SK-N-SH (cell line): ENCODE measurements around the gene RASGRF2. TPM values are rescaled to one million over a fixed set of nuclear protein-coding genes. Genes with fewer than 3 reads are reported as not detected.

ENCODE experiments used
- CTCF ChIA-PET: fragments of 300-600, 350-600 bp; formaldehyde crosslinking; extraction: SDS; loops from one replicate; lab custom pipeline; 2021; lab: Yijun Ruan, JAX
- POLR2A ChIA-PET: fragments of 350-600 bp; sonication (Branson Sonifier 250); formaldehyde crosslinking; extraction: SDS; loops from one replicate; lab custom pipeline; 2020; ENCODE audit warnings: antibody characterized with exemption, inconsistent platforms; lab: Yijun Ruan, JAX
- DNase-seq: peaks from one replicate; pipeline ENCODE4 v3.0.0; 2012
- H2AFZ ChIP-seq: fragments of 200-600 bp; sonication (generic); 2 replicates; pipeline ENCODE4 v1.8.1; 2016; ENCODE audit warnings: antibody characterized with exemption, mild to moderate bottlenecking, low read depth
- H3F3A ChIP-seq: fragments of 200-600 bp; sonication (generic); replicated peaks from 2 replicates; pipeline ENCODE3; 2016; ENCODE audit warnings: antibody characterized with exemption, mild to moderate bottlenecking; ENCODE audit not compliant: insufficient read depth
- H3K27ac ChIP-seq, 2 experiments: fragments of 200-500 bp in 1 of 2; fragments of 200-600 bp in 1 of 2; sonication (Bioruptor generic) in 1 of 2; sonication (generic), shearing (Covaris generic) in 1 of 2; 2 replicates each; pipeline versions ENCODE4 v1.5.1 to v1.6.1; 2014 to 2016; ENCODE audit warnings: low read depth in 2 of 2, inconsistent platforms in 1 of 2, low read length in 1 of 2, mild to moderate bottlenecking in 1 of 2, mixed read lengths in 1 of 2
- H3K27me3 ChIP-seq: fragments of 200-600 bp; sonication (generic), shearing (Covaris generic); 2 replicates; pipeline ENCODE4 v1.6.1; 2016; ENCODE audit warnings: mixed run types; ENCODE audit not compliant: insufficient read depth
- H3K36me3 ChIP-seq, 2 experiments: fragments of 200-500 bp in 1 of 2; fragments of 200-600 bp in 1 of 2; sonication (Bioruptor generic) in 1 of 2; sonication (generic) in 1 of 2; replicated peaks in 1 of 2; 2 replicates each; pipeline versions ENCODE3 to v1.5.1; 2014 to 2016; ENCODE audit warnings: low read length in 1 of 2, mild to moderate bottlenecking in 1 of 2; ENCODE audit not compliant: insufficient read depth in 2 of 2, control insufficient read depth in 1 of 2
- H3K4me1 ChIP-seq, 2 experiments: fragments of 200-500 bp in 1 of 2; fragments of 200-600 bp in 1 of 2; sonication (Bioruptor generic) in 1 of 2; sonication (generic), shearing (Covaris generic) in 1 of 2; 2 replicates each; pipeline versions ENCODE4 v1.5.1 to v1.6.1; 2014 to 2016; ENCODE audit warnings: low read depth in 1 of 2, low read length in 1 of 2, mixed run types in 1 of 2; ENCODE audit not compliant: insufficient read depth in 2 of 2, control insufficient read depth in 1 of 2
- H3K4me2 ChIP-seq: fragments of 200-600 bp; sonication (generic), shearing (Covaris generic); 2 replicates; pipeline ENCODE4 v1.6.1; 2017; ENCODE audit warnings: mixed run types
- H3K4me3 ChIP-seq, 2 experiments: fragments of 200-500 bp in 1 of 2; fragments of 200-600 bp in 1 of 2; sonication (Bioruptor generic) in 1 of 2; sonication (generic), shearing (Covaris generic) in 1 of 2; 2 replicates each; pipeline versions ENCODE4 v1.5.1 to v1.8.1; 2014 to 2016; ENCODE audit warnings: low read depth in 2 of 2, inconsistent platforms in 1 of 2, low read length in 1 of 2, mild to moderate bottlenecking in 1 of 2, mixed read lengths in 1 of 2, moderate library complexity in 1 of 2
- H3K79me2 ChIP-seq: fragments of 200-600 bp; sonication (generic); 2 replicates; pipeline ENCODE4 v1.8.1; 2017; ENCODE audit warnings: mild to moderate bottlenecking; ENCODE audit not compliant: insufficient read depth
- H3K9ac ChIP-seq: fragments of 200-600 bp; sonication (generic); 2 replicates; pipeline ENCODE4 v1.6.1; 2017; ENCODE audit warnings: mixed run types
- H3K9me2 ChIP-seq: fragments of 200-600 bp; sonication (generic); 2 replicates; pipeline ENCODE4 v1.6.1; 2017; ENCODE audit warnings: mixed run types
- H3K9me3 ChIP-seq: fragments of 200-600 bp; sonication (generic); 2 replicates; pipeline ENCODE4 v1.6.1; 2017; ENCODE audit warnings: mixed run types, mild to moderate bottlenecking, moderate library complexity
- H4K20me1 ChIP-seq: fragments of 200-600 bp; sonication (generic); 2 replicates; pipeline ENCODE4 v1.6.1; 2017; ENCODE audit warnings: mild to moderate bottlenecking, mixed run types; ENCODE audit not compliant: insufficient read depth
- EP300 ChIP-seq, 2 experiments: IDR thresholded peaks; 2 replicates each; pipeline versions ENCODE4 v1.4.0 to v1.6.1; 2012; ENCODE audit warnings: borderline replicate concordance in 1 of 2, low read depth in 1 of 2, low read length in 1 of 2
- FOSL2 ChIP-seq: IDR thresholded peaks from 2 replicates; pipeline ENCODE4 v1.4.0; 2012; ENCODE audit warnings: low read depth, mild to moderate bottlenecking, moderate library complexity, borderline replicate concordance
- FOXM1 ChIP-seq: IDR thresholded peaks from 2 replicates; pipeline ENCODE4 v1.4.0; 2012; ENCODE audit warnings: low read depth, mild to moderate bottlenecking
- GABPA ChIP-seq: IDR thresholded peaks from 2 replicates; pipeline ENCODE4 v1.4.0; 2012; ENCODE audit warnings: low read depth, mild to moderate bottlenecking
- GATA2 ChIP-seq: sonication (generic); formaldehyde crosslinking; IDR thresholded peaks from 2 replicates; pipeline ENCODE4 v1.5.0; 2020; ENCODE audit warnings: mild to moderate bottlenecking, missing genetic modification reagents
- MEF2A ChIP-seq: IDR thresholded peaks from 2 replicates; pipeline ENCODE4 v1.4.0; 2012; ENCODE audit warnings: low read depth, borderline replicate concordance
- MXI1 ChIP-seq: IDR thresholded peaks from 2 replicates; pipeline ENCODE4 v1.6.1; 2012; ENCODE audit warnings: mild to moderate bottlenecking, low read depth, low read length, improper control_type of control experiment
- NRF1 ChIP-seq: IDR thresholded peaks from 2 replicates; pipeline ENCODE4 v1.6.1; 2012; ENCODE audit warnings: low read depth, mild to moderate bottlenecking, low read length
- POLR2AphosphoS5 ChIP-seq: IDR thresholded peaks from 2 replicates; pipeline ENCODE4 v1.6.1; 2012; ENCODE audit warnings: low read depth, low read length
- RFX5 ChIP-seq: IDR thresholded peaks from 2 replicates; pipeline ENCODE4 v1.6.1; 2012; ENCODE audit warnings: mild to moderate bottlenecking, improper control_type of control experiment, low read length
- RXRA ChIP-seq: IDR thresholded peaks from 2 replicates; pipeline ENCODE4 v1.4.0; 2012; ENCODE audit warnings: low read depth, mild to moderate bottlenecking, borderline replicate concordance
- TAF1 ChIP-seq: IDR thresholded peaks from 2 replicates; pipeline ENCODE4 v1.6.1; 2012; ENCODE audit warnings: low read depth, mild to moderate bottlenecking, low read length, moderate library complexity, borderline replicate concordance
- YY1 ChIP-seq: IDR thresholded peaks from 2 replicates; pipeline ENCODE4 v1.4.0; 2012; ENCODE audit warnings: low read depth, mild to moderate bottlenecking
- WGBS: methylation state at CpG from one replicate; pipeline ENCODE4 v1.1.6; 2017; ENCODE audit warnings: low lambda C conversion rate; 5-methylcytosine and 5-hydroxymethylcytosine counted together
- polyA plus RNA-seq, 3 experiments: library from polyadenylated mRNA; depleted of rRNA; stranded (reverse); fragments of >200 nt; gene quantifications; 2 replicates each; pipeline ENCODE4 v1.2.3, GENCODE V29; 2012
- TF ChIP-seq, protein P1 (sequence below): IDR thresholded peaks from 2 replicates; pipeline ENCODE4; 2012
- TF ChIP-seq, protein P2 (sequence below): IDR thresholded peaks from 2 replicates; pipeline ENCODE4 v1.6.1; 2012; ENCODE audit warnings: mild to moderate bottlenecking, low read depth, low read length, moderate library complexity
- TF ChIP-seq, protein P3 (sequence below): IDR thresholded peaks from 2 replicates; pipeline ENCODE4 v1.4.0; 2012; ENCODE audit warnings: low read depth, borderline replicate concordance
- TF ChIP-seq, protein P4 (sequence below): fragments of 200-600 bp; sonication (generic); IDR thresholded peaks from 2 replicates; pipeline ENCODE4 v1.6.1; 2017; ENCODE audit warnings: antibody characterized with exemption, mild to moderate bottlenecking, moderate library complexity
- TF ChIP-seq, protein P5 (sequence below): IDR thresholded peaks from 2 replicates; pipeline ENCODE4 v1.4.0; 2012; ENCODE audit warnings: low read depth

Gene RASGRF2
- polyA plus RNA-seq, 1 of the 3 experiments (the other 2 are of a cell fraction), result under 0.01 TPM

DNA sequence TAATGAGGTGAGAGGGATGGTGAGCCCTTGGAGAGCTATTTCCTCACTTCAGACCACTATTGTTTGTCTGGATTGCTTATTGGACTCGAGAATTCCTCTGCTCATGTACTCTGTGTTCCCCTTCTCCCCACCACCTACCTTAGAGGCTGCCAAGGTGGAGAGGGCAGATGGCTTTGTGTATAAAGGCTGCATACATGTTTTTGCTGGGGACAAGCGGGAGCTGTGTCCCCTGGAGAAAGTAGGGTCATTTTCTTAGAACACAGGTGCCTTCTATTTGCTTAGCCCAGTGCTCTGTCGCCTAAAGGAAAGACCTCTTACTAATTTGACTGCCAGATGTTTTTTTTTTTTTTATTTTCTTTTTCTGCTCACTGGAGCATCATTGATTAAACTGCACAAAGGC lies 29.7 kb downstream of the RASGRF2 start:
- Histone ChIP-seq H3K27me3 (no peaks in the 10 kb centered on the region), H3K9me3 (no peaks in the 10 kb centered on the region), H3K27ac (no peak overlapping the region), H3K79me2 (no peaks in the 10 kb centered on the region), H3K4me2 (no peak overlapping the region), H3K9me2 (no peaks in the 10 kb centered on the region), H3K9ac (no peak overlapping the region), H3F3A (no peaks in the 10 kb centered on the region), H3K4me3 (no peak overlapping the region), H2AFZ (no peak overlapping the region), H3K4me1 (no peaks in the 10 kb centered on the region; a peak in 1 of 4 replicates), H3K36me3 (no peaks in the 10 kb centered on the region), H4K20me1 (no peaks in the 10 kb centered on the region)
- ChIA-PET POLR2A (no interaction called here), CTCF (no interaction called here)
- TF ChIP-seq POLR2AphosphoS5, result no peak
- no peak for TF ChIP-seq EP300 (IDR thresholded peaks at IDR 0.05; ENCODE audit: borderline replicate concordance in 1 of 2, low read depth in 1 of 2, low read length in 1 of 2)
- no peak for TF ChIP-seq FOXM1
- TF ChIP-seq GATA2, result no peak
- TF ChIP-seq, protein P1, sequence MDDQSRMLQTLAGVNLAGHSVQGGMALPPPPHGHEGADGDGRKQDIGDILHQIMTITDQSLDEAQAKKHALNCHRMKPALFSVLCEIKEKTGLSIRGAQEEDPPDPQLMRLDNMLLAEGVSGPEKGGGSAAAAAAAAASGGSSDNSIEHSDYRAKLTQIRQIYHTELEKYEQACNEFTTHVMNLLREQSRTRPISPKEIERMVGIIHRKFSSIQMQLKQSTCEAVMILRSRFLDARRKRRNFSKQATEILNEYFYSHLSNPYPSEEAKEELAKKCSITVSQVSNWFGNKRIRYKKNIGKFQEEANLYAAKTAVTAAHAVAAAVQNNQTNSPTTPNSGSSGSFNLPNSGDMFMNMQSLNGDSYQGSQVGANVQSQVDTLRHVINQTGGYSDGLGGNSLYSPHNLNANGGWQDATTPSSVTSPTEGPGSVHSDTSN, result no peak
- no peak for TF ChIP-seq FOSL2
- TF ChIP-seq RFX5, result no peak
- TF ChIP-seq YY1, result no peak
- no peak for TF ChIP-seq TAF1
- no peak for TF ChIP-seq GABPA
- TF ChIP-seq MEF2A, result no peak
- TF ChIP-seq NRF1, result no peak
- DNase-seq, result no peak
- WGBS, result 58% methylated on average over 3 of the region's 3 CpGs

DNA sequence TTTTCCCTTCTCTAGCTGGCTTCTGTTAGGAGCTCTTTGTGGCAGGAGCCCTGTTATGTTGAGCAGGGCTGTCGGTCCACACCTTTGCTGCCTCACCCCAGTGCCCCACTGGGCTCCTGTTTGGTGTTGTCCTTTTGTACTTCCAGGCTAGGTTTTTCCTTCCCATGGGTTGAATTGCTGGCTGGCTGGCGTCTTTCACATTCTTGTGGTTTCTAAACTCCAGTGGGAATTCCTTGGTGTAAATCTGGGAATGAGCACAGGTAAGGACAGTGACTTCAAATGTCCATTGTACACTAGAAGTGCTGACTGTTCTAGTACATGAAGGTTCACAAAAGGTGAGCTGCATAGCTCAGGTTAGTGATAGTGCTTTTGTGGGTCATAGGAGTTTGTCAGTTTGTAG lies 30.4 kb downstream of the RASGRF2 start:
- POLR2A ChIA-PET, result no interaction called here
- no peak for DNase-seq

More for the DNA sequence above, 30.4 kb downstream of the RASGRF2 start:
- CTCF ChIA-PET, result no interaction called here
- no peaks in the 10 kb centered on the region for H3K36me3 ChIP-seq
- no peak overlapping the region for H2AFZ ChIP-seq
- H3K79me2 ChIP-seq, result no peaks in the 10 kb centered on the region
- WGBS, result 37% methylated on average over 2 of the region's 2 CpGs
- no peaks in the 10 kb centered on the region for H3K9me3 ChIP-seq
- TF ChIP-seq, protein P1, result no peak
- TF ChIP-seq, protein P2, sequence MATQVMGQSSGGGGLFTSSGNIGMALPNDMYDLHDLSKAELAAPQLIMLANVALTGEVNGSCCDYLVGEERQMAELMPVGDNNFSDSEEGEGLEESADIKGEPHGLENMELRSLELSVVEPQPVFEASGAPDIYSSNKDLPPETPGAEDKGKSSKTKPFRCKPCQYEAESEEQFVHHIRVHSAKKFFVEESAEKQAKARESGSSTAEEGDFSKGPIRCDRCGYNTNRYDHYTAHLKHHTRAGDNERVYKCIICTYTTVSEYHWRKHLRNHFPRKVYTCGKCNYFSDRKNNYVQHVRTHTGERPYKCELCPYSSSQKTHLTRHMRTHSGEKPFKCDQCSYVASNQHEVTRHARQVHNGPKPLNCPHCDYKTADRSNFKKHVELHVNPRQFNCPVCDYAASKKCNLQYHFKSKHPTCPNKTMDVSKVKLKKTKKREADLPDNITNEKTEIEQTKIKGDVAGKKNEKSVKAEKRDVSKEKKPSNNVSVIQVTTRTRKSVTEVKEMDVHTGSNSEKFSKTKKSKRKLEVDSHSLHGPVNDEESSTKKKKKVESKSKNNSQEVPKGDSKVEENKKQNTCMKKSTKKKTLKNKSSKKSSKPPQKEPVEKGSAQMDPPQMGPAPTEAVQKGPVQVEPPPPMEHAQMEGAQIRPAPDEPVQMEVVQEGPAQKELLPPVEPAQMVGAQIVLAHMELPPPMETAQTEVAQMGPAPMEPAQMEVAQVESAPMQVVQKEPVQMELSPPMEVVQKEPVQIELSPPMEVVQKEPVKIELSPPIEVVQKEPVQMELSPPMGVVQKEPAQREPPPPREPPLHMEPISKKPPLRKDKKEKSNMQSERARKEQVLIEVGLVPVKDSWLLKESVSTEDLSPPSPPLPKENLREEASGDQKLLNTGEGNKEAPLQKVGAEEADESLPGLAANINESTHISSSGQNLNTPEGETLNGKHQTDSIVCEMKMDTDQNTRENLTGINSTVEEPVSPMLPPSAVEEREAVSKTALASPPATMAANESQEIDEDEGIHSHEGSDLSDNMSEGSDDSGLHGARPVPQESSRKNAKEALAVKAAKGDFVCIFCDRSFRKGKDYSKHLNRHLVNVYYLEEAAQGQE, result no peak
- no peak for TF ChIP-seq NRF1
- TF ChIP-seq RXRA, result no peak
- TF ChIP-seq GABPA, result no peak
- TF ChIP-seq, protein P3, sequence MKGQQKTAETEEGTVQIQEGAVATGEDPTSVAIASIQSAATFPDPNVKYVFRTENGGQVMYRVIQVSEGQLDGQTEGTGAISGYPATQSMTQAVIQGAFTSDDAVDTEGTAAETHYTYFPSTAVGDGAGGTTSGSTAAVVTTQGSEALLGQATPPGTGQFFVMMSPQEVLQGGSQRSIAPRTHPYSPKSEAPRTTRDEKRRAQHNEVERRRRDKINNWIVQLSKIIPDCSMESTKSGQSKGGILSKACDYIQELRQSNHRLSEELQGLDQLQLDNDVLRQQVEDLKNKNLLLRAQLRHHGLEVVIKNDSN, result no peak
- TF ChIP-seq, protein P4, sequence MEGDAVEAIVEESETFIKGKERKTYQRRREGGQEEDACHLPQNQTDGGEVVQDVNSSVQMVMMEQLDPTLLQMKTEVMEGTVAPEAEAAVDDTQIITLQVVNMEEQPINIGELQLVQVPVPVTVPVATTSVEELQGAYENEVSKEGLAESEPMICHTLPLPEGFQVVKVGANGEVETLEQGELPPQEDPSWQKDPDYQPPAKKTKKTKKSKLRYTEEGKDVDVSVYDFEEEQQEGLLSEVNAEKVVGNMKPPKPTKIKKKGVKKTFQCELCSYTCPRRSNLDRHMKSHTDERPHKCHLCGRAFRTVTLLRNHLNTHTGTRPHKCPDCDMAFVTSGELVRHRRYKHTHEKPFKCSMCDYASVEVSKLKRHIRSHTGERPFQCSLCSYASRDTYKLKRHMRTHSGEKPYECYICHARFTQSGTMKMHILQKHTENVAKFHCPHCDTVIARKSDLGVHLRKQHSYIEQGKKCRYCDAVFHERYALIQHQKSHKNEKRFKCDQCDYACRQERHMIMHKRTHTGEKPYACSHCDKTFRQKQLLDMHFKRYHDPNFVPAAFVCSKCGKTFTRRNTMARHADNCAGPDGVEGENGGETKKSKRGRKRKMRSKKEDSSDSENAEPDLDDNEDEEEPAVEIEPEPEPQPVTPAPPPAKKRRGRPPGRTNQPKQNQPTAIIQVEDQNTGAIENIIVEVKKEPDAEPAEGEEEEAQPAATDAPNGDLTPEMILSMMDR, result no peak
- TF ChIP-seq MXI1, result no peak
- TF ChIP-seq, protein P5, sequence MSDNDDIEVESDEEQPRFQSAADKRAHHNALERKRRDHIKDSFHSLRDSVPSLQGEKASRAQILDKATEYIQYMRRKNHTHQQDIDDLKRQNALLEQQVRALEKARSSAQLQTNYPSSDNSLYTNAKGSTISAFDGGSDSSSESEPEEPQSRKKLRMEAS, result no peak
- H3K4me1 ChIP-seq, result no peaks in the 10 kb centered on the region; a peak in 1 of 4 replicates
- H3K9ac ChIP-seq, result no peak overlapping the region
- H3K27me3 ChIP-seq, result no peaks in the 10 kb centered on the region
- no peak overlapping the region for H3K27ac ChIP-seq
- no peak overlapping the region for H3K4me3 ChIP-seq
- H4K20me1 ChIP-seq, result no peaks in the 10 kb centered on the region
- no peaks in the 10 kb centered on the region for H3F3A ChIP-seq
- no peaks in the 10 kb centered on the region for H3K9me2 ChIP-seq
- H3K4me2 ChIP-seq, result no peak overlapping the region
